A673 (cell line): Measurements from ENCODE around the gene NPPB. TPM values are rescaled to one million over a fixed set of nuclear protein-coding genes. Genes with fewer than 3 reads are reported as not detected.

Experiments
- BruUV-seq: library from RNA; stranded (reverse); fragments of 400-500 nt; replicated peaks from 2 replicates; lab custom pipeline; 2021; lab: Mats Ljungman, UMichigan
- CTCF ChIA-PET: fragments of 300-600 bp; sonication (Branson Sonifier 250); formaldehyde crosslinking; loops from one replicate; lab custom pipeline; 2022; ENCODE audit warnings: antibody characterized with exemption; lab: Charles Lee
- POLR2A ChIA-PET: fragments of 300-600 bp; sonication (Branson Sonifier 250); formaldehyde crosslinking; loops from one replicate; lab custom pipeline; 2022; ENCODE audit warnings: antibody characterized with exemption; ENCODE audit not compliant: low non-redundant PET; lab: Charles Lee
- DNase-seq: peaks from one replicate; pipeline ENCODE4 v3.0.0-alpha.2; 2015; ENCODE audit warnings: low spot score
- H3K27ac ChIP-seq: fragments of 200-600 bp; sonication (generic); 2 replicates; pipeline ENCODE4 v1.5.1; 2016; ENCODE audit warnings: mixed run types, low read depth, mild to moderate bottlenecking, mixed read lengths, antibody characterized with exemption, low read length; ENCODE audit not compliant: poor library complexity, severe bottlenecking
- H3K27me3 ChIP-seq: fragments of 200-600 bp; sonication (generic); replicated peaks from 2 replicates; pipeline ENCODE4 v1.6.1; 2017; ENCODE audit warnings: mixed run types, low read depth, mild to moderate bottlenecking, mixed read lengths, antibody characterized with exemption, low read length; ENCODE audit not compliant: insufficient read depth, poor library complexity
- H3K36me3 ChIP-seq: fragments of 200-600 bp; sonication (generic); 2 replicates; pipeline ENCODE4 v1.6.1; 2016; ENCODE audit warnings: mixed run types, mild to moderate bottlenecking, mixed read lengths, antibody characterized with exemption, low read length; ENCODE audit not compliant: insufficient read depth, poor library complexity, severe bottlenecking
- H3K4me1 ChIP-seq: fragments of 200-600 bp; sonication (generic); 2 replicates; pipeline ENCODE4 v1.6.1; 2017; ENCODE audit warnings: mixed run types, mild to moderate bottlenecking, mixed read lengths, antibody characterized with exemption, low read length; ENCODE audit not compliant: insufficient read depth, poor library complexity, severe bottlenecking
- H3K4me3 ChIP-seq: fragments of 200-600 bp; sonication (generic); 2 replicates; pipeline ENCODE4 v1.5.1; 2016; ENCODE audit warnings: low read depth, mixed run types, mild to moderate bottlenecking, mixed read lengths, low read length; ENCODE audit not compliant: poor library complexity, severe bottlenecking
- H3K9me3 ChIP-seq: fragments of 200-600 bp; sonication (generic); 2 replicates; pipeline ENCODE4 v1.6.1; 2016; ENCODE audit warnings: mixed run types, low read depth, mild to moderate bottlenecking, mixed read lengths, antibody characterized with exemption, low read length; ENCODE audit not compliant: poor library complexity, severe bottlenecking
- EZH2 ChIP-seq: fragments of 200-600 bp; sonication (generic); IDR thresholded peaks from 2 replicates; pipeline ENCODE4 v1.6.1; 2017; ENCODE audit warnings: borderline replicate concordance, low read depth, mild to moderate bottlenecking, mixed read lengths, antibody characterized with exemption, low read length; ENCODE audit not compliant: poor library complexity, severe bottlenecking
- intact Hi-C: fragments of 100-400 bp; cut with micrococcal nuclease; formaldehyde crosslinking; loops from one replicate; pipeline ENCODE4 v1.10.0; 2022; ENCODE audit not compliant: unreplicated experiment
- total RNA-seq: library from RNA; stranded (reverse); gene quantifications from 2 replicates; pipeline ENCODE4 v1.2.3, GENCODE V29; 2021
- TF ChIP-seq, protein P1 (sequence below): fragments of 300-800, 200-600 bp; sonication (generic); conservative IDR thresholded peaks from 2 replicates; pipeline ENCODE4 v1.5.1; 2017; ENCODE audit warnings: low read depth, mild to moderate bottlenecking, antibody characterized with exemption, low read length, moderate library complexity, mixed read lengths

NPPB gene
- total RNA-seq, 1 experiment from 2014 or later: not detected

DNA sequence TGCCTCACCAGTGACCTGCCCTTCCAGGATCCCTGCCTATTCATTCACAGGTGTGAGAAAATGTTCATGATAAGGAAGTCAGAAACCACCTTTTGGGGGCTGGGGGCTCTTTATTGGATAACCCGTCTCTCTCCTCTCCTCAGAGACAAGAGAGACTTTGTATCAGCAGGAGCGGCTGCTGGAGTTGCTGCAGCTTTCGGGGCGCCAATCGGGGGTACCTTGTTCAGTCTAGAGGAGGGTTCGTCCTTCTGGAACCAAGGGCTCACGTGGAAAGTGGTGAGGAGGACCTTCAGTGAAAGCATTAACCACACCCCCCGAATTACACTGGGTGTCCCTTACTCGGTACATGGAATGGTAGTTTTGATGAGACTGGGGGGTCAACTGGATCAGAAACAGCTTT is 31.8 kb downstream of the NPPB start:
- TF ChIP-seq EZH2: no peak
- TF ChIP-seq, protein P1, sequence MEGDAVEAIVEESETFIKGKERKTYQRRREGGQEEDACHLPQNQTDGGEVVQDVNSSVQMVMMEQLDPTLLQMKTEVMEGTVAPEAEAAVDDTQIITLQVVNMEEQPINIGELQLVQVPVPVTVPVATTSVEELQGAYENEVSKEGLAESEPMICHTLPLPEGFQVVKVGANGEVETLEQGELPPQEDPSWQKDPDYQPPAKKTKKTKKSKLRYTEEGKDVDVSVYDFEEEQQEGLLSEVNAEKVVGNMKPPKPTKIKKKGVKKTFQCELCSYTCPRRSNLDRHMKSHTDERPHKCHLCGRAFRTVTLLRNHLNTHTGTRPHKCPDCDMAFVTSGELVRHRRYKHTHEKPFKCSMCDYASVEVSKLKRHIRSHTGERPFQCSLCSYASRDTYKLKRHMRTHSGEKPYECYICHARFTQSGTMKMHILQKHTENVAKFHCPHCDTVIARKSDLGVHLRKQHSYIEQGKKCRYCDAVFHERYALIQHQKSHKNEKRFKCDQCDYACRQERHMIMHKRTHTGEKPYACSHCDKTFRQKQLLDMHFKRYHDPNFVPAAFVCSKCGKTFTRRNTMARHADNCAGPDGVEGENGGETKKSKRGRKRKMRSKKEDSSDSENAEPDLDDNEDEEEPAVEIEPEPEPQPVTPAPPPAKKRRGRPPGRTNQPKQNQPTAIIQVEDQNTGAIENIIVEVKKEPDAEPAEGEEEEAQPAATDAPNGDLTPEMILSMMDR: no peak
- Histone ChIP-seq H3K4me3 (no peak overlapping the region), H3K27ac (no peak overlapping the region), H3K27me3 (no peaks in the 10 kb centered on the region), H3K4me1 (no peaks in the 10 kb centered on the region), H3K36me3 (peaks cover 78% of the 10 kb centered on the region), H3K9me3 (no peaks in the 10 kb centered on the region)
- intact Hi-C loops: no loop called here
- DNase-seq: no peak
- POLR2A ChIA-PET: no interaction called here
- no TSS peak for BruUV-seq
- CTCF ChIA-PET: no interaction called here

DNA sequence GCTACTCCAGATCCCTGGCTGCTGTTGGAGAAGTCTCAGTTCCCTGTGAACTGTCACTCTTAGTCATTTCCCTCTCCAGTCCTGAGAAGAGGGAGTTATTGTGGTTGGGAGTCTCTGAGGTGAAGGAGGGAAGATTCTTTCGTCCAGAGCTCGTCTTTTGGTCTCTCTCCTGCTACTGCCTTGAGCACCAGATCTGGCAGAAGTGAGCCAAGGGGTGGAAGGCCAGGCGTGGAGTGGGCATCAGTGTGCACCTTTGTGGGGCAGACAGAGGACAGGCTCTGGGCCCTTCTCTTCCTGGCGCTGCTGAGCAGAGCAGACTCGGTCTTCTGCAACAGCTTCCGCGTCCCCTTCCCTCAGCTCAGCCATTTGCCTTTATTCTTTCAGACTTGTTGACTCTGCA is 33.6 kb downstream of the NPPB start:
- Histone ChIP-seq H3K4me3 (no peak overlapping the region), H3K9me3 (no peaks in the 10 kb centered on the region), H3K27ac (no peak overlapping the region), H3K4me1 (no peaks in the 10 kb centered on the region), H3K36me3 (peaks cover 77% of the 10 kb centered on the region), H3K27me3 (no peaks in the 10 kb centered on the region)
- no peak for DNase-seq
- intact Hi-C loops: no loop called here
- BruUV-seq: no TSS peak
- ChIA-PET CTCF (interaction anchor here (1.3 kb wide), 1 partner anchor 13 kb away, joined by 4 read pairs; no protein-coding TSS in a partner anchor), POLR2A (interaction anchor here (0.6 kb wide), 1 partner anchor 465 kb away, joined by 3 read pairs; no protein-coding TSS in a partner anchor)
- TF ChIP-seq EZH2: no peak
- TF ChIP-seq, protein P1: no peak

DNA sequence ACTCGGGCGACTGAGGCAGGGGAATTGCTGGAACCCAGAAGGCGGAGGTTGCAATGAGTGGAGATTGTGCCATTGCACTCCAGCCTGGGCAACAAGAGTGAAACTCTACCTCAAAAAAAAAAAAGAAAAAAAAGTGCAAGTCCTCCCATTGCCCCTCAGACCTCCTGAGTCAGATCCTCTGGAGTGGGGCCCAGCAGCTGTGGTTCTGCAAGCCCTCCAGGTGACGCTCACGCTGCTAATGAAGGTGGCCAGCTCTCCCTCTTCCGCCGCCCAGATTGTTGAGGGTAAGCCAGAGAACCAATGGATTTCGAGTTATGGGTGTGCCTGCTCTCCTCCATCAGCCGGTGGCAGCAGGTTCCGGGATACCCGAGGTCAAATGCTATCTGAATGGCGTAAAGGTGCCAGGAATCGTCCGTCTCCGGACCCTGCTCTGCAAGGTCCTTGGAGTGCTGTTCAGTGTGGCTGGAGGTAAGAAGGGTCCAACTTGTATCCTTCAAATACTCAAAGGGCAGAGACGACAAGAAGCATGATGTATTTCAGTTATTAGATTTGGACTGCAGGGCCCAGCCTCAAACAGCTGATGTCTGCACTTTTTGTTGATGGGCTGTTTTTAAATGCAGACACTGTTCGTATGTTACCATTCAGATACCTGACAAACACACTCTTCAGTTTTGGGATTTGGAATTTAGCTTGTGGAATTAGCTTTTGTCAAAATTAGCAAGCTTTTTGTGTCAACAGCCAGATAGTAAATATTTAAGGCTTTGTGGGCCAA is 35.2 kb downstream of the NPPB start:
- POLR2A ChIA-PET: interaction anchor here (0.9 kb wide), 1 partner anchor 86 kb away, joined by 3 read pairs; no protein-coding TSS in a partner anchor

More for the DNA sequence above, 35.2 kb downstream of the NPPB start:
- Histone ChIP-seq H3K4me3 (no peak overlapping the region), H3K36me3 (peaks cover 78% of the 10 kb centered on the region), H3K27me3 (no peaks in the 10 kb centered on the region), H3K9me3 (no peaks in the 10 kb centered on the region), H3K27ac (no peak overlapping the region), H3K4me1 (no peaks in the 10 kb centered on the region)
- intact Hi-C loops: no loop called here
- BruUV-seq: no TSS peak
- CTCF ChIA-PET: interaction anchor here (0.5 to 1.3 kb wide), 3 partner anchors 15 to 1338 kb away, joined by 3 to 4 read pairs (median 3); no protein-coding TSS in a partner anchor
- no peak for TF ChIP-seq EZH2
- TF ChIP-seq, protein P1: no peak
- no peak for DNase-seq
